Epithelial cell of proximal tubule (primary cell): ENCODE data around the gene ARHGEF6. TPM values are rescaled to one million over a fixed set of nuclear protein-coding genes. Genes with fewer than 3 reads are reported as not detected.

ENCODE experiments used
- DNase-seq: peaks from one replicate; pipeline ENCODE4 v3.0.0-alpha.2; 2011; ENCODE audit warnings: low read depth
- H3K4me3 ChIP-seq: 2 replicates; pipeline ENCODE4 v1.5.1; 2011; ENCODE audit warnings: low read depth, mild to moderate bottlenecking, low read length
- CTCF ChIP-seq: conservative IDR thresholded peaks from 2 replicates; pipeline ENCODE4 v1.5.1; 2012; ENCODE audit warnings: low read depth, mild to moderate bottlenecking, low read length
- total RNA-seq: library from RNA; depleted of rRNA; stranded (reverse); fragments of >200 nt; gene quantifications from 2 replicates; pipeline ENCODE4 v1.2.3, GENCODE V29; 2015

Gene ARHGEF6
- total RNA-seq, 1 donor from 2014 or later, result 0.63 TPM

GRCh38 chrX:136733613-136734012 is 47.1 kb downstream of the ARHGEF6 start:
- no peak for TF ChIP-seq CTCF
- DNase-seq, result no peak
- H3K4me3 ChIP-seq, result no peak overlapping the region

- H3K4me3 ChIP-seq, result no peak overlapping the region
- DNase-seq, result no peak
- no peak for TF ChIP-seq CTCF
These were observed 48.9 kb downstream of the ARHGEF6 start for GRCh38 chrX:136731798-136732197.

GRCh38 chrX:136731207-136731782 is 49.4 kb downstream of the ARHGEF6 start:
- DNase-seq, result no peak
- TF ChIP-seq CTCF, result no peak
- H3K4me3 ChIP-seq, result no peak overlapping the region

GRCh38 chrX:136728393-136728792 is 52.3 kb downstream of the ARHGEF6 start:
- no peak for TF ChIP-seq CTCF
- DNase-seq, result no peak

GRCh38 chrX:136725441-136726104 is 55.2 kb downstream of the ARHGEF6 start:
- H3K4me3 ChIP-seq, result no peak overlapping the region
- no peak for TF ChIP-seq CTCF
- DNase-seq, result no peak

More at GRCh38 chrX:136728393-136728792, 52.3 kb downstream of the ARHGEF6 start:
- no peak overlapping the region for H3K4me3 ChIP-seq

- no peak for DNase-seq
- no peak overlapping the region for H3K4me3 ChIP-seq
- no peak for TF ChIP-seq CTCF
These were observed 62.6 kb downstream of the ARHGEF6 start for GRCh38 chrX:136718091-136718490.
